Stimulated activated CD4-positive, alpha-beta T cell treated with anti-CD3 and anti-CD28 coated beads, Interleukin-2, amount 100 ng/mL, for 4 hours (primary cell): ENCODE data around the gene OSM.

Source experiments
- DNase-seq: peaks from one replicate; pipeline ENCODE4 v3.0.0-alpha.2; 2020; ENCODE audit warnings: low read depth

Gene OSM

GRCh38 chr22:30285176-30285845 is 18.7 kb upstream of the OSM start:
- DNase-seq = no peak

GRCh38 chr22:30284666-30285065 is 18.0 kb upstream of the OSM start:
- no peak for DNase-seq

GRCh38 chr22:30284172-30284571 is 17.5 kb upstream of the OSM start:
- no peak for DNase-seq

GRCh38 chr22:30283342-30283741 is 16.7 kb upstream of the OSM start:
- no peak for DNase-seq

GRCh38 chr22:30282616-30283046 is 16.0 kb upstream of the OSM start:
- DNase-seq = no peak

GRCh38 chr22:30280505-30280904 is 13.9 kb upstream of the OSM start:
- no peak for DNase-seq

GRCh38 chr22:30279932-30280331 is 13.3 kb upstream of the OSM start:
- no peak for DNase-seq

GRCh38 chr22:30279046-30279788 is 12.6 kb upstream of the OSM start:
- no peak for DNase-seq

- no peak for DNase-seq
Measured at GRCh38 chr22:30277547-30278344, 11.1 kb upstream of the OSM start.

GRCh38 chr22:30276039-30276438 is 9.4 kb upstream of the OSM start:
- DNase-seq = no peak

GRCh38 chr22:30275625-30276024 is 9.0 kb upstream of the OSM start:
- peak; percentile 45 for DNase-seq

- no peak for DNase-seq
Measured at GRCh38 chr22:30274437-30274812, 7.8 kb upstream of the OSM start.

GRCh38 chr22:30273711-30274436 is 7.2 kb upstream of the OSM start:
- no peak for DNase-seq

- no peak for DNase-seq
Measured at GRCh38 chr22:30272781-30273601, 6.3 kb upstream of the OSM start.

- no peak for DNase-seq
Measured at GRCh38 chr22:30270832-30271231, 4.2 kb upstream of the OSM start.

- DNase-seq = no peak
Measured at GRCh38 chr22:30268331-30268730, 1.7 kb upstream of the OSM start.

GRCh38 chr22:30267382-30268302 is 991 bp upstream of the OSM start:
- DNase-seq = peak; percentile 53

- DNase-seq = peak; percentile 84
Measured at GRCh38 chr22:30265823-30266444, 717 bp downstream of the OSM start.

GRCh38 chr22:30265131-30265720 is 1.4 kb downstream of the OSM start:
- DNase-seq = no peak
